ENCODE results near the gene ARL3. TPM values are rescaled to one million over a fixed set of nuclear protein-coding genes. Genes with fewer than 3 reads are reported as not detected.
"Not testable (repeated sequence)": the region's sequence is repeated elsewhere in the genome, so short reads cannot be mapped to it uniquely, and the experiment has no call there.

The ARL3 gene
- polyA plus RNA-seq = 1 to 10 TPM; 2.2 to 4.6 TPM

GRCh38 chr10:102713814-102714620 lies at the start of gene ARL3:
Gene ARL3 (minus strand): TSS chr10:102714397. CDS start chr10:102714275, 122 bp downstream.
- Histone ChIP-seq H3K36me3 (ENCODE audit: control insufficient read depth in 2 of 2, insufficient read depth in 2 of 2, low read length in 1 of 2) (no peaks in the 10 kb centered on the region), H3K27ac (ENCODE audit: low read depth in 2 of 2, low read length in 1 of 2) (peak within 1 kb of the TSS; percentile 66 to 93), H3K9me3 (ENCODE audit: control insufficient read depth in 2 of 2, insufficient read depth in 1 of 2, low read depth in 1 of 2, low read length in 1 of 2) (no peaks in the 10 kb centered on the region), H3K4me1 (ENCODE audit: control insufficient read depth in 2 of 2, insufficient read depth in 2 of 2, low read length in 1 of 2) (peaks cover 0 to 2% of the 10 kb centered on the region in 2 donors), H3K27me3 (ENCODE audit: control insufficient read depth in 1 of 2, insufficient read depth in 2 of 2, low read length in 2 of 2) (no peaks in the 10 kb centered on the region), H3K4me3 (ENCODE audit: low read depth in 1 of 2, low read length in 2 of 2) (peak within 1 kb of the TSS; percentile 68 to 92)
- WGBS, 2 donors = 0 to 1% methylated on average over 59 to 62 of the region's 62 CpGs

GRCh38 chr10:102763037-102763607 lies 48.9 kb upstream of the ARL3 start:
- Histone ChIP-seq H3K9me3 (ENCODE audit: control insufficient read depth in 2 of 2, insufficient read depth in 1 of 2, low read depth in 1 of 2, low read length in 1 of 2) (no peaks in the 10 kb centered on the region), H3K36me3 (ENCODE audit: control insufficient read depth in 2 of 2, insufficient read depth in 2 of 2, low read length in 1 of 2) (peaks cover 0 to 5% of the 10 kb centered on the region in 2 donors), H3K27ac (ENCODE audit: low read depth in 2 of 2, low read length in 1 of 2) (no peak overlapping the region), H3K27me3 (ENCODE audit: control insufficient read depth in 1 of 2, insufficient read depth in 2 of 2, low read length in 2 of 2) (no peaks in the 10 kb centered on the region), H3K4me1 (ENCODE audit: control insufficient read depth in 2 of 2, insufficient read depth in 2 of 2, low read length in 1 of 2) (peaks cover 0 to 6% of the 10 kb centered on the region in 2 donors), H3K4me3 (ENCODE audit: low read depth in 1 of 2, low read length in 2 of 2) (no peak overlapping the region)
- 87 to 92% methylated on average over 7 of the region's 7 CpGs for WGBS, 2 donors

- peaks cover 0 to 5% of the 10 kb centered on the region in 2 donors for H3K36me3 ChIP-seq (ENCODE audit: control insufficient read depth in 2 of 2, insufficient read depth in 2 of 2, low read length in 1 of 2)
- H3K27ac ChIP-seq (ENCODE audit: low read depth in 2 of 2, low read length in 1 of 2) = peak overlapping the region in 1 of 2 donors; percentile 1
- 67 to 84% methylated on average over 7 of the region's 7 CpGs for WGBS, 2 donors
- H3K4me1 ChIP-seq (ENCODE audit: control insufficient read depth in 2 of 2, insufficient read depth in 2 of 2, low read length in 1 of 2) = peaks cover 0 to 6% of the 10 kb centered on the region in 2 donors
- no peak overlapping the region for H3K4me3 ChIP-seq (ENCODE audit: low read depth in 1 of 2, low read length in 2 of 2)
- H3K27me3 ChIP-seq (ENCODE audit: control insufficient read depth in 1 of 2, insufficient read depth in 2 of 2, low read length in 2 of 2) = no peaks in the 10 kb centered on the region
- no peaks in the 10 kb centered on the region for H3K9me3 ChIP-seq (ENCODE audit: control insufficient read depth in 2 of 2, insufficient read depth in 1 of 2, low read depth in 1 of 2, low read length in 1 of 2)
Observed at GRCh38 chr10:102762401-102763015, 48.3 kb upstream of the ARL3 start.

- no peaks in the 10 kb centered on the region for H3K27me3 ChIP-seq (ENCODE audit: control insufficient read depth in 1 of 2, insufficient read depth in 2 of 2, low read length in 2 of 2)
- no peak overlapping the region for H3K27ac ChIP-seq (ENCODE audit: low read depth in 2 of 2, low read length in 1 of 2)
- no peaks in the 10 kb centered on the region for H3K9me3 ChIP-seq (ENCODE audit: control insufficient read depth in 2 of 2, insufficient read depth in 1 of 2, low read depth in 1 of 2, low read length in 1 of 2)
- peaks cover 0 to 9% of the 10 kb centered on the region in 2 donors for H3K4me1 ChIP-seq (ENCODE audit: control insufficient read depth in 2 of 2, insufficient read depth in 2 of 2, low read length in 1 of 2)
- no peak overlapping the region for H3K4me3 ChIP-seq (ENCODE audit: low read depth in 1 of 2, low read length in 2 of 2)
- WGBS, 2 donors = 95 to 96% methylated on average over 4 of the region's 4 CpGs
- peaks cover 0 to 5% of the 10 kb centered on the region in 2 donors for H3K36me3 ChIP-seq (ENCODE audit: control insufficient read depth in 2 of 2, insufficient read depth in 2 of 2, low read length in 1 of 2)
Observed at GRCh38 chr10:102761981-102762380, 47.8 kb upstream of the ARL3 start.

- Histone ChIP-seq H3K36me3 (ENCODE audit: control insufficient read depth in 2 of 2, insufficient read depth in 2 of 2, low read length in 1 of 2) (peaks cover 0 to 5% of the 10 kb centered on the region in 2 donors), H3K9me3 (ENCODE audit: control insufficient read depth in 2 of 2, insufficient read depth in 1 of 2, low read depth in 1 of 2, low read length in 1 of 2) (no peaks in the 10 kb centered on the region), H3K4me1 (ENCODE audit: control insufficient read depth in 2 of 2, insufficient read depth in 2 of 2, low read length in 1 of 2) (peaks cover 0 to 7% of the 10 kb centered on the region in 2 donors), H3K27ac (ENCODE audit: low read depth in 2 of 2, low read length in 1 of 2) (no peak overlapping the region), H3K27me3 (ENCODE audit: control insufficient read depth in 1 of 2, insufficient read depth in 2 of 2, low read length in 2 of 2) (no peaks in the 10 kb centered on the region), H3K4me3 (ENCODE audit: low read depth in 1 of 2, low read length in 2 of 2) (no peak overlapping the region)
- WGBS, 2 donors = 88 to 94% methylated on average over 3 of the region's 3 CpGs
Observed at GRCh38 chr10:102759497-102760210, 45.5 kb upstream of the ARL3 start.

GRCh38 chr10:102758933-102759262 lies 44.7 kb upstream of the ARL3 start:
- not testable (repeated sequence) for H3K4me3 ChIP-seq (ENCODE audit: low read depth in 1 of 2, low read length in 2 of 2)

GRCh38 chr10:102758240-102758932 lies 44.2 kb upstream of the ARL3 start:
- Histone ChIP-seq H3K4me3 (ENCODE audit: low read depth in 1 of 2, low read length in 2 of 2) (no peak overlapping the region), H3K27ac (ENCODE audit: low read depth in 2 of 2, low read length in 1 of 2) (no peak overlapping the region), H3K27me3 (ENCODE audit: control insufficient read depth in 1 of 2, insufficient read depth in 2 of 2, low read length in 2 of 2) (no peaks in the 10 kb centered on the region), H3K9me3 (ENCODE audit: control insufficient read depth in 2 of 2, insufficient read depth in 1 of 2, low read depth in 1 of 2, low read length in 1 of 2) (no peaks in the 10 kb centered on the region), H3K36me3 (ENCODE audit: control insufficient read depth in 2 of 2, insufficient read depth in 2 of 2, low read length in 1 of 2) (peaks cover 0 to 3% of the 10 kb centered on the region in 2 donors), H3K4me1 (ENCODE audit: control insufficient read depth in 2 of 2, insufficient read depth in 2 of 2, low read length in 1 of 2) (peaks cover 0 to 3% of the 10 kb centered on the region in 2 donors)
- WGBS, 2 donors = 79 to 80% methylated on average over 9 of the region's 9 CpGs

More at GRCh38 chr10:102758933-102759262, 44.7 kb upstream of the ARL3 start:
- not testable (repeated sequence) for H3K4me1 ChIP-seq (ENCODE audit: control insufficient read depth in 2 of 2, insufficient read depth in 2 of 2, low read length in 1 of 2); H3K27ac ChIP-seq (ENCODE audit: low read depth in 2 of 2, low read length in 1 of 2); H3K9me3 ChIP-seq (ENCODE audit: control insufficient read depth in 2 of 2, insufficient read depth in 1 of 2, low read depth in 1 of 2, low read length in 1 of 2); H3K27me3 ChIP-seq (ENCODE audit: control insufficient read depth in 1 of 2, insufficient read depth in 2 of 2, low read length in 2 of 2); H3K36me3 ChIP-seq (ENCODE audit: control insufficient read depth in 2 of 2, insufficient read depth in 2 of 2, low read length in 1 of 2)
- 67 to 71% methylated on average over 5 to 7 of the region's 12 CpGs for WGBS, 2 donors

- H3K36me3 ChIP-seq (ENCODE audit: control insufficient read depth in 2 of 2, insufficient read depth in 2 of 2, low read length in 1 of 2) = no peaks in the 10 kb centered on the region
- H3K27me3 ChIP-seq (ENCODE audit: control insufficient read depth in 1 of 2, insufficient read depth in 2 of 2, low read length in 2 of 2) = no peaks in the 10 kb centered on the region
- peaks cover 0 to 7% of the 10 kb centered on the region in 2 donors for H3K4me1 ChIP-seq (ENCODE audit: control insufficient read depth in 2 of 2, insufficient read depth in 2 of 2, low read length in 1 of 2)
- H3K27ac ChIP-seq (ENCODE audit: low read depth in 2 of 2, low read length in 1 of 2) = peak overlapping the region in 1 of 2 donors; percentile 29
- H3K4me3 ChIP-seq (ENCODE audit: low read depth in 1 of 2, low read length in 2 of 2) = no peak overlapping the region
- H3K9me3 ChIP-seq (ENCODE audit: control insufficient read depth in 2 of 2, insufficient read depth in 1 of 2, low read depth in 1 of 2, low read length in 1 of 2) = no peaks in the 10 kb centered on the region
- 92 to 95% methylated on average over 6 of the region's 6 CpGs for WGBS, 2 donors
Observed at GRCh38 chr10:102757323-102757722, 43.1 kb upstream of the ARL3 start.

- no peak overlapping the region for H3K4me3 ChIP-seq (ENCODE audit: low read depth in 1 of 2, low read length in 2 of 2)
- no peaks in the 10 kb centered on the region for H3K9me3 ChIP-seq (ENCODE audit: control insufficient read depth in 2 of 2, insufficient read depth in 1 of 2, low read depth in 1 of 2, low read length in 1 of 2)
- H3K27me3 ChIP-seq (ENCODE audit: control insufficient read depth in 1 of 2, insufficient read depth in 2 of 2, low read length in 2 of 2) = no peaks in the 10 kb centered on the region
- H3K4me1 ChIP-seq (ENCODE audit: control insufficient read depth in 2 of 2, insufficient read depth in 2 of 2, low read length in 1 of 2) = peaks cover 0 to 10% of the 10 kb centered on the region in 2 donors
- peak overlapping the region in 1 of 2 donors; percentile 72 for H3K27ac ChIP-seq (ENCODE audit: low read depth in 2 of 2, low read length in 1 of 2)
- H3K36me3 ChIP-seq (ENCODE audit: control insufficient read depth in 2 of 2, insufficient read depth in 2 of 2, low read length in 1 of 2) = no peaks in the 10 kb centered on the region
- 78 to 84% methylated on average over 1 of the region's 1 CpG for WGBS, 2 donors
Observed at GRCh38 chr10:102753718-102754117, 39.5 kb upstream of the ARL3 start.

Measured in esophagus (tissue), 2 donors.